Measurements from ENCODE around the gene ADAM15. TPM values are rescaled to one million over a fixed set of nuclear protein-coding genes. Genes with fewer than 3 reads are reported as not detected.

ADAM15 gene
- total RNA-seq, 1 experiment from 2014 or later: 30.6 TPM

DNA sequence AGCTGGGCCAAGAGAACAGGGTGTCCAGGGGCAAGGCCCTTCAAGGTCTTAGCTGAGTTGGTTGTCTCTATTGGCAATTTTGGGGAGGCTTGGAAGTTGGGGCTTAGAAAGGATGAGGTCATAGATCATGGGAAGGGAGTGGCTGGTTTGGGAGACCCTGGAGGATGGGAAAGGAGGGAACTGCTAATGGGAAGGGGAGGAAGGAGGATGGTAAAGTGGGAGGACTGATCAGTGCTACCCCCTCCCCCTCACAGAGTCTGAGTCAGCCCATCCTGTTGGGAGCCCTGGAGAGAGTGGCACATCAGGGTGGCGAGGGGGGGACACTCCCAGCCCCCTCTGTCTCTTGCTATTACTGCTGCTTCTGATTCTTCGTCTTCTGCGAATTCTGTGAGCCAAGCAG lies 17.5 kb downstream of the ADAM15 start:
- H3K4me3 Mint-ChIP-seq: 0 out of 5 replicates have a peak overlapping the region, but pooled peaks of 1 of the 2 experiments have one; percentile 59
- H3K23ac ChIP-seq (ENCODE audit: insufficient read length, low read depth, low read length): no peak overlapping the region
- no CpG with 5 or more reads among the region's 3 CpGs for WGBS (ENCODE audit: extremely low coverage, insufficient read length, low lambda C conversion rate)
- no peak overlapping the region for H3K14ac ChIP-seq (ENCODE audit: insufficient read depth, low read length)
- no peaks in the 10 kb centered on the region; the same call in 1 of the 2 replicates for H3K79me2 ChIP-seq (ENCODE audit: insufficient read depth, low read length)
- no peak for DNase-seq
- H3K4me2 ChIP-seq (ENCODE audit: insufficient read depth, insufficient read length, low read length): no peak overlapping the region
- no peaks in the 10 kb centered on the region for H3K9me3 ChIP-seq (ENCODE audit: control insufficient read depth, low read depth, low read length)
- H3K4me1 ChIP-seq (ENCODE audit: insufficient read depth, low read length): peaks cover 7% of the 10 kb centered on the region; the same call in 1 of the 2 replicates
- H3T11ph ChIP-seq (ENCODE audit: low read length): no peak overlapping the region
- no peak overlapping the region for H2BK15ac ChIP-seq (ENCODE audit: low read depth, low read length)
- H3K27ac Mint-ChIP-seq: no peak overlapping the region
- no peak overlapping the region for H2AFZ ChIP-seq (ENCODE audit: low read length)
- H4K5ac ChIP-seq (ENCODE audit: insufficient read length, low read depth, low read length): no peak overlapping the region
- no peaks in the 10 kb centered on the region for H4K20me1 ChIP-seq (ENCODE audit: control insufficient read depth, insufficient read depth, insufficient read length)
- H3K36me3 Mint-ChIP-seq (ENCODE audit: insufficient read depth in 1 of 3, low read depth in 3 of 3): peaks cover 9 to 32% (median 30%) of the 10 kb centered on the region in 3 experiments
- no peak for TF ChIP-seq CTCF (conservative IDR thresholded peaks at IDR 0.05)
- peaks cover 22% of the 10 kb centered on the region for H3K27me3 Mint-ChIP-seq (ENCODE audit: low read depth)
- H2BK5ac ChIP-seq (ENCODE audit: insufficient read length, low read length): no peak overlapping the region
- H2BK120ac ChIP-seq (ENCODE audit: low read depth, low read length, poor library complexity, severe bottlenecking): no peak overlapping the region
- H3K23me2 ChIP-seq (ENCODE audit: insufficient read length, low read depth, low read length, poor library complexity, severe bottlenecking): peaks cover 9% of the 10 kb centered on the region
- no peak overlapping the region for H3K18ac ChIP-seq (ENCODE audit: insufficient read length, low read depth, low read length)
- no peak overlapping the region for H2AK5ac ChIP-seq (ENCODE audit: insufficient read length, low read length)
- H2BK12ac ChIP-seq (ENCODE audit: insufficient read length, low read depth, low read length): no peak overlapping the region
- H3K79me1 ChIP-seq (ENCODE audit: insufficient read depth, low read depth, low read length, poor library complexity, severe bottlenecking): no peaks in the 10 kb centered on the region
- no peak overlapping the region for H2BK20ac ChIP-seq (ENCODE audit: low read depth, low read length, poor library complexity, severe bottlenecking)
- H4K8ac ChIP-seq (replicated peaks; ENCODE audit: insufficient read length, low read depth, low read length): no peak overlapping the region
- peaks cover 41 to 49% of the 10 kb centered on the region in 2 experiments for H3K4me1 Mint-ChIP-seq
- H3K4ac ChIP-seq (ENCODE audit: low read depth, low read length): no peak overlapping the region
- H3K27ac ChIP-seq (ENCODE audit: insufficient read length, low read depth, low read length): no peak overlapping the region
- no peaks in the 10 kb centered on the region; a peak in 1 of 5 replicates for H3K9me3 Mint-ChIP-seq
- H4K91ac ChIP-seq (ENCODE audit: insufficient read length, low read depth, low read length): no peak overlapping the region
- H3K9ac ChIP-seq (ENCODE audit: extremely low read depth, insufficient read length, low read length): no peak overlapping the region
- no peaks in the 10 kb centered on the region for H3K27me3 ChIP-seq (ENCODE audit: insufficient read depth, low read length)
- no peak overlapping the region for H3K56ac ChIP-seq (ENCODE audit: insufficient read length, low read depth, low read length)
